Measurements from ENCODE around the gene OR2T5.
"Not testable (repeated sequence)": the region's sequence is repeated elsewhere in the genome, so short reads cannot be mapped to it uniquely, and the experiment has no call there.

OR2T5 gene

DNA sequence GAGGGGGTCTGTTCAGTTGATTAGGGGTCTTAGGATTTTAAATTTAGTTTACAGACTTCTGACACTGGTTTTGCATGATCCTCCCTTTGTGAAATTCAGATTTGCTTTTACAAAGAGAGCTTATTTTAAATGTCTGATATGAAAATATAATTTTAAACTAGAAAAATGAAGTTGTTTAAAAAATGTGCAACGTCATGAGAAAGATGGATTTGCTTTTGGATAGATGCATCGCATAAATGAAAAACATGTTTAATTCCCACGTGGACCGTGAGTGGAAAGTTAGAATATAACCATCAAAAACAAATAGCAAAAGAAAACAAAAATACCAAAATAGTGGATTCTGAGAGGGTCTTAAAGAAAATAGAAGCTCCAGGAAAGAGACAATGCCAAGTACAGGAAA lies 17.2 kb upstream of the OR2T5 start:
- TF ChIP-seq, protein P1, sequence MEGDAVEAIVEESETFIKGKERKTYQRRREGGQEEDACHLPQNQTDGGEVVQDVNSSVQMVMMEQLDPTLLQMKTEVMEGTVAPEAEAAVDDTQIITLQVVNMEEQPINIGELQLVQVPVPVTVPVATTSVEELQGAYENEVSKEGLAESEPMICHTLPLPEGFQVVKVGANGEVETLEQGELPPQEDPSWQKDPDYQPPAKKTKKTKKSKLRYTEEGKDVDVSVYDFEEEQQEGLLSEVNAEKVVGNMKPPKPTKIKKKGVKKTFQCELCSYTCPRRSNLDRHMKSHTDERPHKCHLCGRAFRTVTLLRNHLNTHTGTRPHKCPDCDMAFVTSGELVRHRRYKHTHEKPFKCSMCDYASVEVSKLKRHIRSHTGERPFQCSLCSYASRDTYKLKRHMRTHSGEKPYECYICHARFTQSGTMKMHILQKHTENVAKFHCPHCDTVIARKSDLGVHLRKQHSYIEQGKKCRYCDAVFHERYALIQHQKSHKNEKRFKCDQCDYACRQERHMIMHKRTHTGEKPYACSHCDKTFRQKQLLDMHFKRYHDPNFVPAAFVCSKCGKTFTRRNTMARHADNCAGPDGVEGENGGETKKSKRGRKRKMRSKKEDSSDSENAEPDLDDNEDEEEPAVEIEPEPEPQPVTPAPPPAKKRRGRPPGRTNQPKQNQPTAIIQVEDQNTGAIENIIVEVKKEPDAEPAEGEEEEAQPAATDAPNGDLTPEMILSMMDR (IDR thresholded peaks at IDR 0.05; ENCODE audit: insufficient read depth, low read length, missing control alignments), result no peak
- CTCF ChIA-PET, result no interaction called here
- no peak for DNase-seq (ENCODE audit: low read depth, low spot score)
- POLR2A ChIA-PET, result no interaction called here
- no peak overlapping the region for H3K4me3 ChIP-seq (ENCODE audit: low read depth, low read length)

DNA sequence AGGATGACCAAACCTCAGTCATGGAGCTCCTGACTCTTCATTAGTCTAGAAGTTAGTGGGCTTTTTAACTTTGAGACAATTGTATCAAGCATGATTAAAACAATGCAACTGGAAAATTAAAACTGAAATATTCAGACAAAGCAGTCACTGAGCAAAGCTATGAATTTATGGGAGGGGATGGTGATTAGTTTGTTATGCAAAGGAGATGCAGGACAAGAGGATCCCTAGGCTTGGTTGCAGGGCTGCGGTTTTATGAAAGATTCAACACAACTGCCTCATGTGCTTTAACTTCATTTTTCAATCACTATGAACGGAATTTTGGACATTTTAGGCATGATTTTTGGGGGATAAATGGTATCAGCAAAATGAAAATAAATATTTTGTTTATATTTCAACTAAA lies 16.3 kb upstream of the OR2T5 start:
- DNase-seq (ENCODE audit: low read depth, low spot score); CTCF ChIA-PET; H3K4me3 ChIP-seq (ENCODE audit: low read depth, low read length); POLR2A ChIA-PET: not testable (repeated sequence)

DNA sequence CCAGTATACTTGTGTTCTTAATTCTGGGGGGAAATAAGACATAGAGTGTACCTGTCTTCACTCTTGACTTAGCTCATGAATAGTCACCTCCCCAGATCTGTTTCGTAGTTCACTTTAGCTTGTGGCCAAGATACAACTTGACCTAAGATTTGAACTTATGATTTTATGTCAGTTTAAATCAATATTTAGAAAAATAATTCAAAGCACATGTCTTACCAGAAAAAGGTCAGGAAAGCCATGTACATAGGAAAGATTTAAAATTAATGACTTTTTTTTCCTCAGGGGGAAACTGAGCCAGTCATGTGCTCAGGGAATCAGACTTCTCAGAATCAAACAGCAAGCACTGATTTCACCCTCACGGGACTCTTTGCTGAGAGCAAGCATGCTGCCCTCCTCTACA lies 15.3 kb upstream of the OR2T5 start, which contains the start of gene OR2T3:
Gene OR2T3 (plus strand): TSS at position 301 of the 400 bp plus-strand sequence. CDS start 0 bp downstream, at position 301.
- H3K4me3 ChIP-seq (ENCODE audit: low read depth, low read length); DNase-seq (ENCODE audit: low read depth, low spot score); POLR2A ChIA-PET; CTCF ChIA-PET: not testable (repeated sequence)

DNA sequence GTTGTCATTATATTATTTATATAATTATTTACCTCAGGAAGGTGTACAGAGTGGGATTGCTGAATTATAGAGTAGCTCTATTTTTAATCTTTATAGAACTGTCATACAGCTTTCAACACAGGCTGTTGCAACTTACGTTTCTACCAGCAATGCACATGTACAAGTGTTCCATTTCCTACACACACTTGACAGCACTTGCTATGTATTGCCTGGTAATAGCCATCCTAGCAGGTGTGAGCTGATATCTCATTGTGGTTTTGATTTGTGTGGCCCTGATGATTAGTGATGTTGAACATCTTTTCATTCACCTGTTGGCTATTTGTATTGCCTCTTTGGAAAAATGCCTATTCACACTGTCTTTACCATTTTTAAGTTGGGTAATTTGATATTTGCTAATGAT lies 12.7 kb upstream of the OR2T5 start:
- H3K4me3 ChIP-seq (ENCODE audit: low read depth, low read length); DNase-seq (ENCODE audit: low read depth, low spot score); CTCF ChIA-PET; POLR2A ChIA-PET: not testable (repeated sequence)

DNA sequence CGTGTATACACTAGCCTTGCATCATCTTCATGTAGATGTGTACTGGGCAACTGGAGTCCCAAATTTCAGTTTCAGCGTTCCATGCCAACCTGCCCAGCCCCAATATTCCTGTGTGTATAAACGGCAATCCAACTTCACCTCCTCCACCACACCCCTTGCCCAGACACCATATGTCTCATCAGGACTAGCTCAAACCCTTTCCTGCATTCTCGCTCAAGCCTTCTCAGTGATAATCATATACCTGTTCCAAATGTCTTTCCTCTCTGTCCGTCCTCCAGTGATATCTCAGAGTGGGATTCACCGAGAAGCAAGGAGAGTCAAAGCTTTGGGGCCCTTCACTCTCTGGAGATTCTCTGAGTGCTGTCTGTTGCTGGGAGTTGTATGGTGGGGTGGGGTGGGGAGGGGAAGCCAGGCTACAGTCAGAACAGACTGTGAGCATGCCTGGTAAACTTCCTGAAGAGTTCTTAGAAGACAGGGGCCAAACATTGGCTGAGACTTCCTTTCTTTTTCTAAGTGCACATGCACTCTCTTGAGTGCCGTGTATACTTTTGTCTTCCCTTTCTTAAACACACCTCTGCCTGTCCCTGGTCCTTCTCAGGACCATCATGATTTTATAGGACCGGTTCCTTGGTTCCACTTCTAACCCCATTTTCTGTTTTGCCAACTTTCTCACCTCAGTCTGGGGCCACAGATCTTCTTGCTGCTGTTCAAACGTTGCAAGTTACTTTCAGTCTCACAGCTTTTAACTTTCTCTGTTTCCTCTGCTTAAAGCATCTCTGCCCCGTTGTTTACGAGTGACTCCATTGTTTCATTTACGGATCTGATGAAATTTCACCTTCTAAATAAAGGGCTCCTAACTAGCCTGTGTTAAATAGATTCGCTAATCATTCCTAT lies 6.5 kb upstream of the OR2T5 start:
- CTCF ChIA-PET; DNase-seq (ENCODE audit: low read depth, low spot score); POLR2A ChIA-PET; H3K4me3 ChIP-seq (ENCODE audit: low read depth, low read length): not testable (repeated sequence)

DNA sequence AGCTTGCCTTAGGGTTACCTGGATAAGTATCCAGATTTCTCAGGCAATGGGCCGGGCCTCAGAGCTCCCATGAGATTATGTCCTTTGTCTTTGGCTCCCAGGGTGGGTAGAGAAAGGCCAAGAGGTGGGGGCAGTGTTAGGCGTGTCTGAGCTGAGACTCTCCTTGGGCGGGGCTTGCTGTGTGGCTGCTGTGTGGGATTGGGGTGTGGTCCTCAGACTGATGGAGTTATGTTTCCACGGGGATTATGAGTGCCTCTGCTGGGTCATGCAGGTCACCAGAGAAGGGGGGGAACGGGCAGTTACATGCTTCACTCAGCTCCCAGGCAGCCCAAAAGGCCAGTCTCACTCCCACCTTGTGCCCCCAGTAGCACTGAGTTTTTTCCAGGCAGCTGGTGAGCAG lies 8.3 kb downstream of the OR2T5 start:
- CTCF ChIA-PET; DNase-seq (ENCODE audit: low read depth, low spot score); POLR2A ChIA-PET: not testable (repeated sequence)

DNA sequence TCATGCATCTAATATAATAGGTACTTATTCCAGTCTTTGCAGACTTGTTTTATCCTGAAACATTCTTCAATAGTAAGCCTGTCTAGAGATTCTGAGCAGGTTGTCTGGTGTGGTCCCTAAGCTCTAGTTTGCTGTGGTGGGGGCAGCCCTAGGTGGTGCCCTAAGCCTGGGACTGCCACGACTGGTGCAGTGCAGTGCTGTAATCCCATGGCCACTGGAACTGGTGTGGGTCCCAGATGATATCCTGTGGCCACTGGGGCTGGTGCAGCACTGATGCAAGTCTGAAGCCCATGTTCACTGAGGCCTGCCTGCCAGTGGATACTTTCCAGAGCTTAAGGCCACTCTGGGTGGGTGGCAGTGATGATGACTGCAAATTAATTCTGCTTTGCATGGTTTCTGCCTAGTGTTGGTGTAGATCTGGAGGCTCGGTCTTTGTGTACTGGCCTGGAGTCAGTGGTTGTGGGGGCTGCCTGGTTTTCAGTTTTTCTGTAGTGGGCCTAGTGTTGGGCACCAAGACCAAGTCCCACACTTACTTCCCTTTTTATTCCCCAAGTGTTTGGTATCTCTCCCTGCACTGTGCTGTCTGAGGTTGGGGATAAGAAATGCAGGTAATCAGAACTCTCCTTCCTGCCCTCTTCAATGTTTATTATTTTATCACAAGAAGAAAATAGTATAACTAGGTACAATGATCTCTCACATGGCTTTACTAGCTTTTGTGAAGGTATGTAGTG lies 12.1 kb downstream of the OR2T5 start:
- DNase-seq (ENCODE audit: low read depth, low spot score); CTCF ChIA-PET: not testable (repeated sequence)

More for the DNA sequence above, 8.3 kb downstream of the OR2T5 start:
- not testable (repeated sequence) for H3K4me3 ChIP-seq (ENCODE audit: low read depth, low read length)

DNA sequence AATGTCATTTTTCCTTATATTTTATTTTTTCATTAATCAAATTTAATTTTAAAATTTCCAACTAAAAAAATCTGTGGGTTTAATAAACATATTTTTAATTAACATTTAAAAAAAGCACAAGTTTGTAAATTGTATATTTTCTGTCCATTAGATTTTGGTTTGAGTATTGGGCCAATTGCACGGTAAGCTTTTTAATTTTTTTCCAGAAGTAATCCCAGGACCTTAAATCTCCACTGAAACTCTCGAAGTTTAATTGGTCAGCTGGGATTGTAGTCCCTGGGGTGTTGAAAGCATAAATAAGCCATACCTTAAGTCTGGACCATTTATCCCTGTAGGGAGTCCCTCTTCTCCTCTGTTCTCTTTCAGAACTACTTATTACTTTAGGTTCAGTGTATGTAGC lies 19.4 kb downstream of the OR2T5 start, which contains the start of gene OR2G6:
Gene OR2G6 (plus strand): TSS at position 301 of the 400 bp plus-strand sequence. CDS start 13,574 bp downstream, outside the sequence.
- DNase-seq (ENCODE audit: low read depth, low spot score); POLR2A ChIA-PET; CTCF ChIA-PET; H3K4me3 ChIP-seq (ENCODE audit: low read depth, low read length): not testable (repeated sequence)

More for the DNA sequence above, 12.1 kb downstream of the OR2T5 start:
- POLR2A ChIA-PET; H3K4me3 ChIP-seq (ENCODE audit: low read depth, low read length): not testable (repeated sequence)

DNA sequence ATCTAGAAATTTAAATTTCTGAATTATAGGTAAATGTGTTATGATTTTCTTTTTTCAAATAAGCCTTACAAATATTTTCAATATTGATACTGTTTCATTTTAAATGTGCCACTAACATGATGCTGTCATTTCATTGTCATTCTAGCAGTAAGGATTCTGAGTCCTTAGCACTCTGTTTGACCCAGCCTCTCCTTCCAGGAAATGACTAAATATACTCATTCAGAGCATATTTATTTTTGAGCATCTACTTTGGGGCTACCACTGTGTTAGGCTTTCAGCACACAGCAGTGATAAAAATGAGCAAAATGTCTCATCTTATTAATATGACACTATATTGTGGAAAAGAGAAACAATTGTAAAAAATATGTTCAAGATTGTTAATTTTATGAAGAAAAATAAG lies 21.8 kb downstream of the OR2T5 start:
- CTCF ChIA-PET; H3K4me3 ChIP-seq (ENCODE audit: low read depth, low read length); POLR2A ChIA-PET; DNase-seq (ENCODE audit: low read depth, low spot score): not testable (repeated sequence)

DNA sequence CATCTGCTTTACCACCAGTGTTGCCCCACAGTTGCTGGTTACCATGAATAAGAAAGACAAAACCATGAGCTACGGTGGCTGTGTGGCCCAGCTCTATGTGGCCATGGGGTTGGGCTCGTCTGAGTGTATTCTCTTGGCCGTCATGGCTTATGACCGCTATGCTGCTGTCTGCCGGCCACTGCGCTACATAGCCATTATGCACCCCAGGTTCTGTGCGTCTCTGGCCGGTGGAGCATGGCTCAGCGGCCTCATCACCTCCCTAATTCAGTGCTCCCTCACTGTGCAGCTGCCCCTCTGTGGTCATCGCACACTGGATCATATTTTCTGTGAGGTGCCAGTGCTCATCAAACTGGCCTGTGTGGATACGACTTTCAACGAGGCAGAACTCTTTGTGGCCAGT lies 33.5 kb downstream of the OR2T5 start:
- ChIA-PET POLR2A (no interaction called here), CTCF (no interaction called here)
- no peak for DNase-seq (ENCODE audit: low read depth, low spot score)
- no peak overlapping the region for H3K4me3 ChIP-seq (ENCODE audit: low read depth, low read length)
- TF ChIP-seq, protein P1 (IDR thresholded peaks at IDR 0.05; ENCODE audit: insufficient read depth, low read length, missing control alignments), result no peak

DNA sequence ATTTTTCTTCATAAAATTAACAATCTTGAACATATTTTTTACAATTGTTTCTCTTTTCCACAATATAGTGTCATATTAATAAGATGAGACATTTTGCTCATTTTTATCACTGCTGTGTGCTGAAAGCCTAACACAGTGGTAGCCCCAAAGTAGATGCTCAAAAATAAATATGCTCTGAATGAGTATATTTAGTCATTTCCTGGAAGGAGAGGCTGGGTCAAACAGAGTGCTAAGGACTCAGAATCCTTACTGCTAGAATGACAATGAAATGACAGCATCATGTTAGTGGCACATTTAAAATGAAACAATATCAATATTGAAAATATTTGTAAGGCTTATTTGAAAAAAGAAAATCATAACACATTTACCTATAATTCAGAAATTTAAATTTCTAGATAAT lies 49.1 kb downstream of the OR2T5 start:
- CTCF ChIA-PET; POLR2A ChIA-PET; DNase-seq (ENCODE audit: low read depth, low spot score); H3K4me3 ChIP-seq (ENCODE audit: low read depth, low read length): not testable (repeated sequence)
